HepG2 (cell line): ENCODE measurements around the gene SLC4A11. TPM values are rescaled to one million over a fixed set of nuclear protein-coding genes. Genes with fewer than 3 reads are reported as not detected.

ENCODE experiments used
- ATAC-seq: fragments of 200-7000 bp; cut with Tn5 transposase; 3 replicates; pipeline ENCODE4 v1.9.1; 2020; ENCODE audit warnings: mild to moderate bottlenecking, moderate library complexity
- BruUV-seq: library from RNA; stranded (reverse); fragments of 400-500 nt; replicated peaks from 2 replicates; lab custom pipeline; 2021; lab: Mats Ljungman, UMichigan
- CTCF ChIA-PET: fragments of 300-600 bp; formaldehyde crosslinking; extraction: SDS; loops from one replicate; lab custom pipeline; 2021; ENCODE audit warnings: low total read pairs, inconsistent platforms, low intra/inter-chr PET ratio; lab: Yijun Ruan, JAX
- POLR2A ChIA-PET: fragments of 350-600 bp; sonication (Branson Sonifier 250); formaldehyde crosslinking; loops from one replicate; lab custom pipeline; 2020; ENCODE audit warnings: antibody characterized with exemption, inconsistent platforms; lab: Yijun Ruan, JAX
- DNase-seq: peaks from one replicate; pipeline ENCODE4 v3.0.0-alpha.2; 2015; ENCODE audit warnings: low spot score
- FAIRE-seq: peaks from 3 replicates; lab custom pipeline; 2011; peaks lifted over from hg19 to GRCh38; lab: Jason Lieb, UNC
- H2AFZ ChIP-seq: one replicate; pipeline ENCODE4 v1.6.1; 2011; ENCODE audit warnings: low read length, inconsistent platforms
- H3K27ac ChIP-seq: fragments of 300-600 bp; 3 replicates; pipeline ENCODE4 v1.8.0; 2011; ENCODE audit warnings: mixed run types, mild to moderate bottlenecking, mixed read lengths, low read length, inconsistent platforms; ENCODE audit not compliant: insufficient read depth; ENCODE audit errors: extremely low read length
- H3K27me3 ChIP-seq, 2 experiments: fragments of 200-600 bp in 1 of 2; 2 replicates in 1 of 2; 3 replicates in 1 of 2; pipeline versions ENCODE4 v1.6.0 to v1.8.0; 2011; ENCODE audit warnings: low read length in 2 of 2, mild to moderate bottlenecking in 2 of 2, moderate library complexity in 2 of 2, inconsistent platforms in 1 of 2; ENCODE audit not compliant: insufficient read depth in 2 of 2, control insufficient read depth in 1 of 2
- H3K36me3 ChIP-seq, 2 experiments: fragments of 200-600 bp in 1 of 2; replicated peaks in 1 of 2; 2 replicates in 1 of 2; 3 replicates in 1 of 2; pipeline versions ENCODE4 v1.5.1 to v1.8.0; 2011; ENCODE audit warnings: low read length in 2 of 2, inconsistent platforms in 1 of 2; ENCODE audit not compliant: insufficient read depth in 2 of 2, control insufficient read depth in 1 of 2
- H3K4me1 ChIP-seq: 2 replicates; pipeline ENCODE4 v1.5.1; 2012; ENCODE audit warnings: low read length, inconsistent platforms; ENCODE audit not compliant: insufficient read depth
- H3K4me2 ChIP-seq: 2 replicates; pipeline ENCODE4 v1.6.0; 2011; ENCODE audit warnings: low read depth, low read length, inconsistent platforms
- H3K4me3 ChIP-seq, 3 experiments: fragments of 200-600 bp in 1 of 3; sonication (generic), shearing (Covaris generic) in 1 of 3; replicated peaks in 1 of 3; 2 replicates each; pipeline ENCODE4 v1.5.1; 2011 to 2016; ENCODE audit warnings: low read length in 3 of 3, inconsistent platforms in 2 of 3, low read depth in 2 of 3, mild to moderate bottlenecking in 2 of 3, control low read depth in 1 of 3, mixed read lengths in 1 of 3; ENCODE audit not compliant: insufficient read depth in 1 of 3
- H3K79me2 ChIP-seq: one replicate; pipeline ENCODE4 v1.6.1; 2011; ENCODE audit warnings: low read length, inconsistent platforms; ENCODE audit not compliant: insufficient read depth
- H3K9ac ChIP-seq: 2 replicates; pipeline ENCODE4 v1.6.0; 2011; ENCODE audit warnings: mild to moderate bottlenecking, low read depth, low read length, inconsistent platforms; ENCODE audit not compliant: insufficient read depth
- H3K9me3 ChIP-seq: 2 replicates; pipeline ENCODE4 v1.5.1; 2012; ENCODE audit warnings: mild to moderate bottlenecking, low read length
- H4K20me1 ChIP-seq: 2 replicates; pipeline ENCODE4 v1.6.0; 2011; ENCODE audit warnings: inconsistent platforms, mild to moderate bottlenecking, low read length, moderate library complexity; ENCODE audit not compliant: insufficient read depth
- ATRX ChIP-seq: sonication (generic); formaldehyde crosslinking; IDR thresholded peaks from 2 replicates; pipeline ENCODE4 v1.4.0; 2020; ENCODE audit warnings: missing genetic modification reagents, borderline replicate concordance
- ETV6 ChIP-seq: sonication (generic); formaldehyde crosslinking; conservative IDR thresholded peaks from 2 replicates; pipeline ENCODE4 v1.4.0; 2020; ENCODE audit warnings: missing genetic modification reagents
- MIER3 ChIP-seq: IDR thresholded peaks from 2 replicates; pipeline ENCODE4 v1.6.1; 2016; ENCODE audit warnings: missing compliant biosample characterization, borderline replicate concordance
- MIXL1 ChIP-seq: IDR thresholded peaks from 2 replicates; pipeline ENCODE4 v1.6.1; 2016
- NRL ChIP-seq: sonication (generic); formaldehyde crosslinking; IDR thresholded peaks from 2 replicates; pipeline ENCODE4 v1.5.0; 2020; ENCODE audit warnings: missing genetic modification reagents, mild to moderate bottlenecking, moderate library complexity, borderline replicate concordance
- SMARCE1 ChIP-seq: fragments of 450-650 bp; IDR thresholded peaks from 2 replicates; pipeline ENCODE4 v1.6.1; 2017; ENCODE audit warnings: borderline replicate concordance
- SMC3 ChIP-seq: IDR thresholded peaks from 2 replicates; pipeline ENCODE4 v1.6.1; 2011; ENCODE audit warnings: low read length, improper control_type of control experiment
- SUZ12 ChIP-seq: fragments of 150-350 bp; IDR thresholded peaks from 2 replicates; pipeline ENCODE4 v1.6.1; 2014; ENCODE audit warnings: low read depth, low read length
- ZNF121 ChIP-seq: sonication (generic); formaldehyde crosslinking; IDR thresholded peaks from 2 replicates; pipeline ENCODE4 v1.5.0; 2020; ENCODE audit warnings: mild to moderate bottlenecking, missing genetic modification reagents
- ZNF263 ChIP-seq: sonication (generic); formaldehyde crosslinking; IDR thresholded peaks from 2 replicates; pipeline ENCODE4 v1.4.0; 2020; ENCODE audit warnings: missing genetic modification reagents
- ZNF276 ChIP-seq: sonication (generic); formaldehyde crosslinking; IDR thresholded peaks from 2 replicates; pipeline ENCODE4 v1.4.0; 2020; ENCODE audit warnings: mild to moderate bottlenecking, low read depth, missing genetic modification reagents
- ZNF34 ChIP-seq: sonication (generic); formaldehyde crosslinking; IDR thresholded peaks from 2 replicates; pipeline ENCODE4 v1.4.0; 2020; ENCODE audit warnings: mild to moderate bottlenecking, missing genetic modification reagents, borderline replicate concordance
- ZNF343 ChIP-seq: sonication (generic); formaldehyde crosslinking; IDR thresholded peaks from 2 replicates; pipeline ENCODE4 v1.4.0; 2020; ENCODE audit warnings: mild to moderate bottlenecking, missing genetic modification reagents
- ZNF556 ChIP-seq: sonication (generic); formaldehyde crosslinking; IDR thresholded peaks from 2 replicates; pipeline ENCODE4 v1.4.0; 2020; ENCODE audit warnings: mild to moderate bottlenecking, missing genetic modification reagents, borderline replicate concordance
- ZNF781 ChIP-seq: sonication (generic); formaldehyde crosslinking; IDR thresholded peaks from 2 replicates; pipeline ENCODE4 v1.5.1; 2020; ENCODE audit warnings: borderline replicate concordance, mild to moderate bottlenecking, missing genetic modification reagents; ENCODE audit errors: not compliant biosample characterization
- WGBS: methylation state at CpG from one replicate; pipeline ENCODE4 v1.1.6; 2017; ENCODE audit warnings: low lambda C conversion rate; 5-methylcytosine and 5-hydroxymethylcytosine counted together
- in situ Hi-C: cut with HindIII; loops from 2 replicates; pipeline ENCODE4 v1.10.0; 2017; ENCODE audit warnings: low pct_unique_long_range_greater_than_20kb; ENCODE audit not compliant: extremely low pct_ligation_motif_present
- intact Hi-C: fragments of 100-400 bp; cut with micrococcal nuclease; formaldehyde crosslinking; loops from one replicate; pipeline ENCODE4 v1.10.0; 2022; ENCODE audit not compliant: unreplicated experiment
- polyA plus RNA-seq, 8 experiments: library from polyadenylated mRNA; depleted of rRNA in 3 of 8; stranded (reverse) in 7 of 8; unstranded in 1 of 8; fragments of >200 nt; fragmentation: Illumina TruSeq in 4 of 8; extraction: Trizol in 4 of 8; gene quantifications; 2 replicates each; pipeline versions ENCODE4 v1.2.1 to v1.2.3, GENCODE V29; 2011 to 2016; ENCODE audit warnings: low read depth in 4 of 8, missing spikeins in 1 of 8, mixed read lengths in 1 of 8; ENCODE audit not compliant: insufficient read depth in 1 of 8
- total RNA-seq, 5 experiments: library from RNA; depleted of rRNA; stranded (reverse); fragments of >200 nt; fragmentation: Illumina TruSeq; extraction: Trizol; gene quantifications; 2 replicates each; pipeline ENCODE4 v1.2.3, GENCODE V29; 2016; ENCODE audit warnings: low read depth in 1 of 5
- TF ChIP-seq, protein P1 (sequence below): sonication (generic); formaldehyde crosslinking; IDR thresholded peaks from 2 replicates; pipeline ENCODE4 v1.8.1; 2023; ENCODE audit warnings: mild to moderate bottlenecking, missing genetic modification reagents
- TF ChIP-seq, protein P2 (sequence below): sonication (generic); formaldehyde crosslinking; IDR thresholded peaks from 2 replicates; pipeline ENCODE4 v1.4.0; 2020; ENCODE audit warnings: missing genetic modification reagents, mild to moderate bottlenecking, borderline replicate concordance

Gene SLC4A11
- total and polyA plus RNA-seq, 2 of the 13 experiments (the other 11 are each of a cell fraction or from before 2014, with no cell fraction given), result 3.9 to 27.0 TPM

DNA sequence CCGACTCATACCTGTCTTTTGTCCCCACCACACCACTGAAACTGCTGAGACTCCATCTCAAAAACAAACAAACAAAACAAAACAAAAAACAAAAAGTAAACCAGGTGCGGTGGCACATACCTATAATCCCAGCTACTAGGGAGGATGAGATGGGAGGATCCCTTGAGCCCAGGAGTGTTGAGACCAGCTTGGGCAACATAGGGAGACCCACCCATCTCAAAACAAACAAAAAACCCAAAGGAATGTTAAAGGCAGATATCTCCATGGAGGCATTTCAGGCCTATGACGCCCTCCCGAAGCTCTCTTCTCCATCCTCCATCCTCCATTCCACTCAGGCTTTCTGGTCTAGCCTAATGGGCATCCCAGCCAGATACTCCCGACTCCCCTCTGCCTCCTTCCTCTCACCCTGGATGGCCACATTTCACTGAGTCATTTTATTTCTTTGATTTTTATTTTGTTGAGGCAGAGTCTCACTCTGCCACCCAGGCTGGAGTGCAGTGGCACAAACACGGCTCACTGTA lies 3.2 kb upstream of the SLC4A11 start:
- peaks cover 6 to 38% of the 10 kb centered on the region in 2 experiments for H3K27me3 ChIP-seq
- DNase-seq, result peak; percentile 71
- intact Hi-C loops (loop anchor here (10.0 kb wide), 1 partner anchor 77 kb away; no protein-coding TSS in a partner anchor), in situ Hi-C loops (no loop called here)
- H3K4me1 ChIP-seq, result peaks cover 68% of the 10 kb centered on the region
- ChIA-PET CTCF (no interaction called here), POLR2A (interaction anchor here (1.1 to 4.6 kb wide), 3 partner anchors 17 to 33 kb away, joined by 4 to 26 read pairs (median 9); partner anchors contain the start of gene ITPA)
- BruUV-seq, result no TSS peak
- H4K20me1 ChIP-seq, result no peaks in the 10 kb centered on the region
- H3K9ac ChIP-seq, result no peak overlapping the region
- H3K9me3 ChIP-seq, result no peaks in the 10 kb centered on the region
- no peaks in the 10 kb centered on the region for H3K36me3 ChIP-seq
- H3K4me2 ChIP-seq, result peak overlapping the region; percentile 13; the same call in 1 of the 2 replicates
- no peak overlapping the region for H3K4me3 ChIP-seq
- WGBS, result 27% methylated on average over 6 of the region's 6 CpGs
- no peaks in the 10 kb centered on the region for H3K79me2 ChIP-seq
- H3K27ac ChIP-seq, result no peak overlapping the region
- ATAC-seq, result no peak
- H2AFZ ChIP-seq, result no peak overlapping the region
- TF ChIP-seq ZNF34, result no peak
- no peak for TF ChIP-seq ZNF556 (CRISPR knock-in tag)
- no peak for TF ChIP-seq NRL
- peak; percentile 48; the same call in 1 of the 2 replicates for TF ChIP-seq ZNF121 (CRISPR knock-in tag)
- TF ChIP-seq SMARCE1, result no peak
- TF ChIP-seq, protein P1, sequence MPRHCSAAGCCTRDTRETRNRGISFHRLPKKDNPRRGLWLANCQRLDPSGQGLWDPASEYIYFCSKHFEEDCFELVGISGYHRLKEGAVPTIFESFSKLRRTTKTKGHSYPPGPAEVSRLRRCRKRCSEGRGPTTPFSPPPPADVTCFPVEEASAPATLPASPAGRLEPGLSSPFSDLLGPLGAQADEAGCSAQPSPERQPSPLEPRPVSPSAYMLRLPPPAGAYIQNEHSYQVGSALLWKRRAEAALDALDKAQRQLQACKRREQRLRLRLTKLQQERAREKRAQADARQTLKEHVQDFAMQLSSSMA (CRISPR knock-in tag), result no peak
- no peak for TF ChIP-seq SMC3
- TF ChIP-seq ZNF263 (CRISPR knock-in tag), result peak; percentile 76; the same call in 1 of the 2 replicates
- no peak for TF ChIP-seq ZNF276 (CRISPR knock-in tag)
- TF ChIP-seq ZNF343 (CRISPR knock-in tag), result no peak
- TF ChIP-seq SUZ12, result no peak
- TF ChIP-seq MIXL1, result no peak
- no peak for TF ChIP-seq MIER3 (CRISPR knock-in tag)
- no peak for TF ChIP-seq ATRX (CRISPR knock-in tag)
- no peak for TF ChIP-seq ZNF781
- TF ChIP-seq ETV6, result no peak
- TF ChIP-seq, protein P2, sequence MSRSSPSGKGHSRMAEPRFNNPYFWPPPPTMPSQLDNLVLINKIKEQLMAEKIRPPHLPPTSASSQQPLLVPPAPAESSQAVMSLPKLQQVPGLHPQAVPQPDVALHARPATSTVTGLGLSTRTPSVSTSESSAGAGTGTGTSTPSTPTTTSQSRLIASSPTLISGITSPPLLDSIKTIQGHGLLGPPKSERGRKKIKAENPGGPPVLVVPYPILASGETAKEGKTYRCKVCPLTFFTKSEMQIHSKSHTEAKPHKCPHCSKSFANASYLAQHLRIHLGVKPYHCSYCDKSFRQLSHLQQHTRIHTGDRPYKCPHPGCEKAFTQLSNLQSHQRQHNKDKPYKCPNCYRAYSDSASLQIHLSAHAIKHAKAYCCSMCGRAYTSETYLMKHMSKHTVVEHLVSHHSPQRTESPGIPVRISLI (CRISPR knock-in tag), result 0 out of 2 replicates have a peak, but pooled peaks have one; percentile 9
- TF ChIP-seq, all 625 proteins: peak for 3
- peak; percentile 71 for FAIRE-seq
